Right atrium auricular region (tissue), 2 donors: Measurements from ENCODE around the gene PFN2. TPM values are rescaled to one million over a fixed set of nuclear protein-coding genes. Genes with fewer than 3 reads are reported as not detected.
A peak's percentile ranks its signal among the peaks of the same experiment; 100 is the strongest.

Experiments used
- DNase-seq: peaks from one replicate; pipeline ENCODE4 v3.0.0-alpha.2; 2019; ENCODE audit warnings: low spot score
- H3K27ac ChIP-seq, 2 donors: fragments of 200-600 bp; sonication (generic); 1 replicate in 1 of 2; 2 replicates in 1 of 2; pipeline ENCODE4 v1.5.1; 2016 to 2019
- H3K27me3 ChIP-seq, 2 donors: fragments of 200-600 bp; sonication (generic); one replicate each; pipeline versions ENCODE4 v1.5.1 to v1.6.0; 2017 to 2019
- H3K36me3 ChIP-seq: fragments of 200-600 bp; sonication (generic); one replicate; pipeline ENCODE4 v1.5.1; 2016
- H3K4me1 ChIP-seq, 2 donors: fragments of 200-600 bp; sonication (generic); one replicate each; pipeline versions ENCODE4 v1.5.1 to v1.6.0; 2017 to 2019
- H3K4me3 ChIP-seq, 2 donors: fragments of 200-600 bp; sonication (generic); 1 replicate in 1 of 2; 2 replicates in 1 of 2; pipeline ENCODE4 v1.5.1; 2017 to 2019; ENCODE audit warnings: mild to moderate bottlenecking in 1 of 2, moderate library complexity in 1 of 2
- H3K9me3 ChIP-seq, 2 donors: fragments of 200-600 bp; sonication (generic); one replicate each; pipeline ENCODE4 v1.5.1; 2019
- CTCF ChIP-seq, 2 donors: fragments of 200-600 bp; sonication (generic); IDR thresholded peaks; one replicate each; pipeline ENCODE4 v1.5.1; 2019; ENCODE audit warnings: antibody characterized with exemption in 2 of 2
- total RNA-seq, 2 donors: library from RNA; depleted of rRNA; stranded (reverse); fragments of >200 nt; gene quantifications; one replicate each; pipeline ENCODE4 v1.1.0, GENCODE V29; 2016

PFN2 gene
- total RNA-seq, 2 donors from 2014 or later, result 28.1 to 29.3 TPM

- no peak for TF ChIP-seq CTCF (IDR thresholded peaks at IDR 0.05)
- Histone ChIP-seq H3K4me3 (peak overlapping the region; percentile 84 to 85), H3K27ac (peak overlapping the region; percentile 91 to 93), H3K4me1 (peaks cover 0 to 29% of the 10 kb centered on the region in 2 donors), H3K36me3 (no peaks in the 10 kb centered on the region), H3K9me3 (no peaks in the 10 kb centered on the region), H3K27me3 (no peaks in the 10 kb centered on the region)
- peak; percentile 60 for DNase-seq
Measured at GRCh38 chr3:149971403-149972075, 844 bp upstream of the PFN2 start.

GRCh38 chr3:149969940-149970715 is 567 bp downstream of the PFN2 start:
- Histone ChIP-seq H3K9me3 (no peaks in the 10 kb centered on the region), H3K27me3 (no peaks in the 10 kb centered on the region), H3K4me1 (peaks cover 0 to 29% of the 10 kb centered on the region in 2 donors), H3K36me3 (no peaks in the 10 kb centered on the region), H3K4me3 (peak overlapping the region; percentile 84 to 85), H3K27ac (peak overlapping the region; percentile 91 to 93)
- DNase-seq, result peak; percentile 68
- no peak for TF ChIP-seq CTCF (IDR thresholded peaks at IDR 0.05)

GRCh38 chr3:149969110-149969939 is 1.4 kb downstream of the PFN2 start:
- Histone ChIP-seq H3K27ac (peak overlapping the region; percentile 91 to 93), H3K4me1 (peaks cover 0 to 32% of the 10 kb centered on the region in 2 donors), H3K36me3 (no peaks in the 10 kb centered on the region), H3K9me3 (no peaks in the 10 kb centered on the region), H3K4me3 (peak overlapping the region; percentile 84 to 85), H3K27me3 (no peaks in the 10 kb centered on the region)
- peak in 1 of 2 donors; percentile 34 for TF ChIP-seq CTCF (IDR thresholded peaks at IDR 0.05)
- peak; percentile 74 for DNase-seq

GRCh38 chr3:149968216-149968615 is 2.5 kb downstream of the PFN2 start:
- peaks cover 0 to 43% of the 10 kb centered on the region in 2 donors for H3K4me1 ChIP-seq
- H3K9me3 ChIP-seq, result no peaks in the 10 kb centered on the region
- H3K36me3 ChIP-seq, result no peaks in the 10 kb centered on the region
- H3K4me3 ChIP-seq, result peak overlapping the region in 1 of 2 donors; percentile 84
- TF ChIP-seq CTCF (IDR thresholded peaks at IDR 0.05), result no peak
- DNase-seq, result no peak
- H3K27me3 ChIP-seq, result no peaks in the 10 kb centered on the region
- H3K27ac ChIP-seq, result peak overlapping the region; percentile 91 to 93

GRCh38 chr3:149967086-149967685 is 3.5 kb downstream of the PFN2 start:
- H3K4me3 ChIP-seq, result no peak overlapping the region
- no peaks in the 10 kb centered on the region for H3K9me3 ChIP-seq
- peaks cover 0 to 43% of the 10 kb centered on the region in 2 donors for H3K4me1 ChIP-seq
- H3K36me3 ChIP-seq, result no peaks in the 10 kb centered on the region
- TF ChIP-seq CTCF (IDR thresholded peaks at IDR 0.05), result peak; percentile 39 to 78
- no peaks in the 10 kb centered on the region for H3K27me3 ChIP-seq
- H3K27ac ChIP-seq, result peak overlapping the region; percentile 34 to 93
- DNase-seq, result no peak
